IMR-90 (cell line): ENCODE results near the gene CTBP1.

Source experiments
- BHLHE40 ChIP-seq: fragments of 150-350 bp; IDR thresholded peaks from 2 replicates; pipeline ENCODE4 v1.6.1; 2016; ENCODE audit warnings: mild to moderate bottlenecking, low read depth, low read length
- CEBPB ChIP-seq: IDR thresholded peaks from 2 replicates; pipeline ENCODE4 v1.6.1; 2012; ENCODE audit warnings: low read depth, low read length, improper control_type of control experiment
- MAFK ChIP-seq: IDR thresholded peaks from 2 replicates; pipeline ENCODE4 v1.6.1; 2012; ENCODE audit warnings: low read depth, low read length, improper control_type of control experiment
- POLR2A ChIP-seq: IDR thresholded peaks from 2 replicates; pipeline ENCODE4 v1.6.1; 2012; ENCODE audit warnings: mild to moderate bottlenecking, low read depth, low read length

DNA sequence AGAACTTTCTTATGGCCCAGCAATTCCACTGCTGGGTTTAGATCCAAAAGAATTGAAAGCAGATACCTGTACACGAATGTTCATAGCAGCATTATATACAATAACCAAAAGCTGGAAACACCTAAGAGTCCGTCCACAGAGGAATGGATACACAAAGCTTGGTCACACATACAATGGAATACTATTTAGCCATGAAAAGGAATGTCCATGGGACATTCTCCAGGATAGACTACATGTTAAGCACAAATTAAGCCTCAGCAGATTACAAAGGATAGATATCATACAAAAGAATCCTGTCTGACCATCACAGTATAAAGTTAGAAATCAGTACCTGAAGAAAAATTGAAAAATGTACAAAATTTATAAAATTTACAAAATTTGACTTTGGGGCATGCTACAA is 28.1 kb upstream of the CTBP1 start:
- TF ChIP-seq POLR2A (no peak), CEBPB (no peak), MAFK (no peak), BHLHE40 (no peak)
